ENCODE results near the gene SLC12A9.
"Not testable (repeated sequence)": the region's sequence is repeated elsewhere in the genome, so short reads cannot be mapped to it uniquely, and the experiment has no call there.

Gene SLC12A9

DNA sequence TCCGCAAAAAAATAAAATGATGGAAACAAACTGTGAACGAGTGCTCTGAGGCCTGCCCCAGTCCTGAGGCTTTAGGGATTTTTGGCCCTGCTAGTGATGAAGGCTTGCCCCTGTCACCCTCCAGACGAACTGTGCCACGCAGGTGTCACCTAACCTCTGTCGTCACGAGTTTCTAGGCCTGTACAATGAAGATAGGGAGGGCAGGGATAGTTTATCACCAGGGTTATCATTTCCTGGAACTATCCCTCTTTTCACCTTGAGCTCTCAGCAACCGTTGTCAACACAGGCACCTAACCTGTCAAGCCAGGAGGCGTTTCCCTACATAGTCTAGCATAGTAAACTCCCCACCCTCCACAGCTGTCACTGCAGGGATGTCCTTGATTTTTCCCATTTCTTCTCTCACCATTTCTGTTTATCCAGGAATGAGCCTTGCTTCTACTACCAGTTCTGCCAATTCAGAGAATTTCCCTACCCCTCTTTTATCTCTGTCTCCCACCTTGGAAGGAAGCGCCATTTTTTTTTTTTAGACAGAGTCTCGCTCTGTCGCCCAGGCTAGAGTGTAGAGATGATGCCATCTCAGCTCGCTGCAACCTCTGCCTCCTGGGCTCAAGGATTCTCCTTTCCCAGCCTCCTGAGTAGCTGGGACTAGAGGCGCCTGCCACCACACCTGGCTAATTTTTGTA, 45.4 kb downstream of the SLC12A9 start:
- no peak for DNase-seq

DNA sequence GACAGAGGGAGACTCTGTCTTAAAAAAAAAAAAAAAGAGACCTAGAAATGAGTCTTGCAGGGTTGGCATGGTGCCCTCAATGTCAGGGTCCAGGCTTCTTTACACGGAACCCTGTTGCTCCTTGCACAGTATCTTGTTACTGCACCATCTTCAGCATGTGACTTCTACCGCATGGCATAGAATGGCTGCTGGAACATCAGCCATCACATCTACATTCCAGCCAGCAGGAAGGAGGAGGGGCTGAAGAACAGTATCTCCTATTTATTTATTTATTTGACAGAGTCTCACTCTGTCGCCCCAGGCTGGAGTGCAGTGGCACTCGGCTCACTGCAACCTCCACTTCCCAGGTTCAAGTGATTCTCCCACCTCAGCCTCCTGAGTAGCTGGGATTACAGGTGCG, 46.9 kb downstream of the SLC12A9 start:
- DNase-seq, result no peak

DNA sequence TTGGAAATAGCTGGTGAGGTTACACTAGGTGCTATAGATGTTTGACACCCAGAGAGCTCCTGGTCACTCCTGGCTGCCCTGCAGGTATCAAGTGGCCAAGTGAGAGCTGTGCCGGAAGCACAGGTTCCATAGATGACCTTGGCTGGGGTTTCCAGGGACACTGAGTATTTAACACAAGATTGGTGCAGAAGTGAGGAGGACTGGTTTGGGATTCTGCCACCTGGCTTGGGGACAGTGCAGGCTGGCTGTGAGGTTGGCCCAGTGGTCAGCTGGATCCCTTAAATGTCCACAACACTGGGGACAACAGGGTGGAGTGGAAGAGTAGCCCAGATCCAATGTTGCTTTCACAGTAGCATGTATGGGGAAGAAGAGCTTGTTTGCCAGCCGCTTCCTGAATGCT, 48.5 kb downstream of the SLC12A9 start:
- DNase-seq, result no peak

DNA sequence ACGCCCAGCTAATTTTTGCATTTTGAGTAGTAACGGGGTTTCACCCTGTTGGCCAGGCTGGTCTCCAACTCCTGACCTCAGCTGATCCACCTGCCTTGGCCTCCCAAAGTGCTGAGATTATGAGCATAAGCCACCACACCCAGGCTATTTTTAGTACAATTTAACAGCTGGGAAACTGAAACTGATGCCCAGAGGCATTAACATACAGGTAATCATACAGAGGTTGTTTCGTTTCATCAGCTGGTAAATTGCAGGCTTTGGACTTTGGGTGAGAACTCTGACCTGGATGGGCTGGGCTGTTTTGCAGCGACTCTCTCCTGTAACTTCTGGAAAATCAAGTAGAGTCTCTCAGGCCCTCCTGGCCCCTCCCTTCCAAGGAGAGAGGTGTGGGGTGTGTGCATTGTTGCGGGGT, 49.4 kb downstream of the SLC12A9 start:
- DNase-seq, result no peak

DNA sequence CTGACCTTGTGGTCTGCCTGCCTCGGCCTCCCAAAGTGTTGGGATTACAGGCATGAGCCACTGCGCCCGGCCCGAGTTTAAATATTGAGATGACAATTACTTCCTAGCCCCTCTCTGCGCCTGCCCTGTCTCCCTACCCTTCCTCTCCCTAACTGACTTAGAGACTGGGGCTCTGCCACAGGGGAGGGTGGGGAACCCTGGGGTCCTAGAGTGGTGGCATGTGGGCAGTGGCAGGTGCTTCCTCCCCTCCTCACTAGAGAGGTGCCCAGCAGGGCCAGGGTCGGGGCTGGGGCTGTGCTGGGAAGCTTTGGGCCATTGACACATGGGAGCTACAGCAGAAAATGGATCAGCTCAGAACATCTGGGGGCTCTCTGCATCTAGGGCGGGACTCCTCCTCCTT, 50.1 kb downstream of the SLC12A9 start:
- no peak for DNase-seq

DNA sequence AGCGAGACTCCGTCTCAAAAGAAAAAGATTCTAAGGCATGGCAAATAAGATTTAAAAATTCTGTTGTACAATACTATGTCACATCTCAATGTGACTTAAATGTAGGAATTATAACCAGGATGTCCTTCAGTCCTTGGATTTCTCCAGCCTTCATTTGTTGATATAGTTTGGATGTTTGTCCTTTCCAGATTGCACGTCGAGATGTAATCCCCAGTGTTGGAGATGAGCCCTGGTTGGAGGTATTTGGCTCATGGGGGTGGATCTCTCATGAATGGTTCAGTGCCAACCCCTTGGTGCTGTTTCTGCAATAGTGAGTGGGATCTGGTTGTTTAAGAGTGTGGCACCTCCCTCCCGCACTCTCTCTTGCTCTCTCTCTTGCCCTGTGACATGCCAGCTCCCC, 56.0 kb downstream of the SLC12A9 start:
- DNase-seq, result no peak

DNA sequence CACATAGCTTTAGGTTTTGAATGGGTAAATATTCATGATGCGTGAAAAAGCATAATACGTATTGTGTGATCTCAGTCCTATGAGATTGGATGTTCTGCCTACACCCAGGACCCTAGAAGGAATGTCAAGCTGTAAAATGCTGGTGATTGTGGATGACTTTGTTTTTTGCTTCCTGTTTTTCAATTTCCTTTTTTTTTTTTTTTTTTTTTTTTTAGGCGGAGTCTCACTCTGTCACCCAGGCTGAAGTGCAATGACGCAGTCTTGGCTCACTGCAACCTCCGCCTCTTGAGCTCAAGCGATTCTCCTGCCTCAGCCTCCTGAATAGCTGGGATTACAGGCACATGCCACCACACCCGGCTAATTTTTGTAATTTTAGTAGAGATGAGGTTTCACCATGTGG, 57.9 kb downstream of the SLC12A9 start:
- DNase-seq, result not testable (repeated sequence)

DNA sequence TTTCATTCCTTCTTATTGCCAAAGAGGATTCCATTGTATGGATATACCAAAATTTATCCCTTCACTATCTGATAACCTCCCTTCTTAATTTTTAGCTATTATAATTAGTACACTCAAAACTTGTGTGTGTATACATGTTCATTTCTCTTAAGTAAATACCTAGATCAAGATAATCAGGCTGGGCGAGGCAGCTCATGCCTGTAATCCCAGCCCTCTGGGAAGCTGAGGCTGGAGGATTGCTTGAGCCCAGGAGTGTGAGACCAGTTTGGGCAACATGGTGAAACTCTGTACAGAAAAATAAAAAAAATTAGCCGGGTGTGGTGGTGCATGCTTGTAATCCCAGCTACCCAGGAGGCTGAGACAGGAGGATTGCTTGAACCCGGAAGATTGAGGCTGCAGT, 59.0 kb downstream of the SLC12A9 start:
- no peak for DNase-seq

DNA sequence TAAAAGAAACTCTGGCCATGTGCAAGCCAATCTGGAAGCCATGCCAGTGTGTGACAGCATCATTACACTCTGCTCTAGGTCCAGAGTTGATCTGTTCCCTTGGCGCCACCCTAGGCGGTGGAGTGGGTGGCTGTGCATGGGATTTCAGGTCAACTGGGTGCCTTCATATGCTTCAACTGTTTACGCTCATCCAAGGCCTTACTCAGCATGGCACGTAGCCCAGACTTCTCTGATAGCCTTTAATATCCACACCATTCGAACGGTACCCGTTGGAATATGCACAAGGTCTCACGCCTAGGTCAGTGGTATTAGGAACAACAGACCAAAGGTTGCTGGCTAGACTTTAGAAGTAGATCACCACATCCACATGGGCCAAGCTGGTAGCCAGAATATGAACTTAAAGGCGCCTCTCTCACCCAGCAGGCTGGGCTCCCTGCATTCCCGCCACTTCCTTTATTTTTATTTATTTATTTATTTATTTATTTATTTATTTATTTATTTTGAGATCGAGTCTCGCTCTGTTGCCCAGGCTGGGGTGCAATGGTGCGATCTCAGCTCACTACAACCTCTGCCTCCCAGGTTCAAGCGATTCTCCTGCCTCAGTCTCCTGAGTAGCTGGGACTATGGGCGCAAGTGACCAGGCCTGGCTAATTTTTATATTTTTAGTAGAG, 61.8 kb downstream of the SLC12A9 start:
- DNase-seq, result no peak

DNA sequence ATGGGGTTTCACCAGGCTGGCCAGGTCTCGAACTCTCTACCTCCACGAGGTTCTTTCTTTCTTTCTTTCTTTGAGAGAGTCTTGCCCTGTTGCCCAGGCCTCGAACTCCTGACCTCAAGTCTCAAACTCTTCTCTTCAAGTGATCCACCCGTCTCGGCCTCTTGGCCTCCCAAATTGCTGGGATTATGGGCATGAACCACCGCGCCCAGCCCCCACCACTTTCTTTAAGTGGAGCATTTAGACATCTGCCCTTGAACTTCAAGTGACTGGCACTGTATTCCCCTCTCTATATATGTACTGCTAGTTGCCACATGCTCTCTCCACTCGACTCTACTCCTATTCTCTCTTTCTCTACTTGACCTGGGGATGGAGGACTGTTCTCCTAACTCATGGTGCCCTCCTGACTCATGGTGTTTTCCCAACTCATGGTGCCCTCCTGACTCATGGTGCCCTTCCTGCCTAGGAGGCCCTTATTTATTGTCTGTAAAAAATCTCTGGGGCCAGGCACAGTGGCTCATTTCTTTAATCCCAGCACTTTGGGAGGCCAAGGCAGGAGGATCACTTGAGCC, 62.5 kb downstream of the SLC12A9 start:
- DNase-seq, result no peak
